HepG2 (cell line): ENCODE results near the gene HNRNPL. TPM values are rescaled to one million over a fixed set of nuclear protein-coding genes. Genes with fewer than 3 reads are reported as not detected.
A peak's percentile ranks its signal among the peaks of the same experiment; 100 is the strongest.

Experiments
- KLF12 ChIP-seq: sonication (generic); formaldehyde crosslinking; IDR thresholded peaks from 2 replicates; pipeline ENCODE4 v1.4.0; 2020; ENCODE audit warnings: missing genetic modification reagents, borderline replicate concordance
- SETDB1 ChIP-seq: sonication (generic); formaldehyde crosslinking; IDR thresholded peaks from 2 replicates; pipeline ENCODE4 v1.5.1; 2020; ENCODE audit warnings: missing genetic modification reagents, mild to moderate bottlenecking, borderline replicate concordance
- TCF7 ChIP-seq: sonication (generic); IDR thresholded peaks from 2 replicates; pipeline ENCODE4 v1.6.1; 2016; ENCODE audit warnings: antibody characterized with exemption, low read depth
- THAP9 ChIP-seq: sonication (generic); formaldehyde crosslinking; IDR thresholded peaks from 2 replicates; pipeline ENCODE4; 2020; ENCODE audit warnings: missing genetic modification reagents, mild to moderate bottlenecking, borderline replicate concordance
- ZBTB42 ChIP-seq: sonication (generic); formaldehyde crosslinking; IDR thresholded peaks from 2 replicates; pipeline ENCODE4 v1.5.0; 2020; ENCODE audit warnings: mild to moderate bottlenecking, missing genetic modification reagents
- ZGPAT ChIP-seq: IDR thresholded peaks from 2 replicates; pipeline ENCODE4 v1.6.1; 2016; ENCODE audit warnings: mild to moderate bottlenecking
- ZNF124 ChIP-seq: sonication (generic); formaldehyde crosslinking; IDR thresholded peaks from 2 replicates; pipeline ENCODE4 v1.4.0; 2020; ENCODE audit warnings: missing genetic modification reagents
- ZNF235 ChIP-seq: sonication (generic); formaldehyde crosslinking; IDR thresholded peaks from 2 replicates; pipeline ENCODE4 v1.8.1; 2023; ENCODE audit warnings: mild to moderate bottlenecking, missing genetic modification reagents, borderline replicate concordance
- ZNF362 ChIP-seq: sonication (generic); formaldehyde crosslinking; IDR thresholded peaks from 2 replicates; pipeline ENCODE4 v1.4.0; 2020; ENCODE audit warnings: missing genetic modification reagents, mild to moderate bottlenecking, borderline replicate concordance
- ZNF383 ChIP-seq: sonication (generic); formaldehyde crosslinking; IDR thresholded peaks from 2 replicates; pipeline ENCODE4 v1.4.0; 2020; ENCODE audit warnings: missing genetic modification reagents, mild to moderate bottlenecking, borderline replicate concordance
- ZNF496 ChIP-seq: sonication (generic); formaldehyde crosslinking; IDR thresholded peaks from 2 replicates; pipeline ENCODE4 v1.8.1; 2023; ENCODE audit warnings: mild to moderate bottlenecking, moderate library complexity, missing genetic modification reagents; ENCODE audit not compliant: insufficient replicate concordance
- ZNF616 ChIP-seq: sonication (generic); formaldehyde crosslinking; IDR thresholded peaks from 2 replicates; pipeline ENCODE4 v1.5.0; 2020; ENCODE audit warnings: low read depth, mild to moderate bottlenecking, missing genetic modification reagents
- ZNF839 ChIP-seq: sonication (generic); formaldehyde crosslinking; IDR thresholded peaks from 2 replicates; pipeline ENCODE4 v1.4.0; 2020; ENCODE audit warnings: missing genetic modification reagents, mild to moderate bottlenecking, borderline replicate concordance
- ZSCAN21 ChIP-seq: sonication (generic); formaldehyde crosslinking; IDR thresholded peaks from 2 replicates; pipeline ENCODE4 v1.8.0; 2022; ENCODE audit warnings: mild to moderate bottlenecking, missing genetic modification reagents, moderate library complexity, borderline replicate concordance
- polyA plus RNA-seq, 8 experiments: library from polyadenylated mRNA; depleted of rRNA in 3 of 8; stranded (reverse) in 7 of 8; unstranded in 1 of 8; fragments of >200 nt; fragmentation: Illumina TruSeq in 4 of 8; extraction: Trizol in 4 of 8; gene quantifications; 2 replicates each; pipeline versions ENCODE4 v1.2.1 to v1.2.3, GENCODE V29; 2011 to 2016; ENCODE audit warnings: low read depth in 4 of 8, missing spikeins in 1 of 8, mixed read lengths in 1 of 8; ENCODE audit not compliant: insufficient read depth in 1 of 8
- total RNA-seq, 5 experiments: library from RNA; depleted of rRNA; stranded (reverse); fragments of >200 nt; fragmentation: Illumina TruSeq; extraction: Trizol; gene quantifications; 2 replicates each; pipeline ENCODE4 v1.2.3, GENCODE V29; 2016; ENCODE audit warnings: low read depth in 1 of 5
- TF ChIP-seq, protein P1 (sequence below): sonication (generic); formaldehyde crosslinking; IDR thresholded peaks from 2 replicates; pipeline ENCODE4 v1.4.0; 2020; ENCODE audit warnings: missing genetic modification reagents
- TF ChIP-seq, protein P2 (sequence below): sonication (generic); formaldehyde crosslinking; IDR thresholded peaks from 2 replicates; pipeline ENCODE4 v1.4.0; 2020; ENCODE audit warnings: missing genetic modification reagents
- TF ChIP-seq, protein P3 (sequence below): sonication (generic); formaldehyde crosslinking; IDR thresholded peaks from 2 replicates; pipeline ENCODE4 v1.8.0; 2022; ENCODE audit warnings: missing genetic modification reagents, low read depth, mild to moderate bottlenecking, borderline replicate concordance

Gene HNRNPL
- total and polyA plus RNA-seq, 2 of the 13 experiments (the other 11 are each of a cell fraction or from before 2014, with no cell fraction given): 156 to 278 TPM

GRCh38 chr19:38849147-38849859 lies 483 bp downstream of the HNRNPL start (continued):
- TF ChIP-seq ZNF124 (CRISPR knock-in tag) (peak; percentile 57; the same call in 1 of the 2 replicates), ZNF235 (CRISPR knock-in tag) (no peak), ZNF362 (CRISPR knock-in tag) (peak; percentile 90), ZNF383 (no peak), KLF12 (no peak), TCF7 (0 out of 2 replicates have a peak, but pooled peaks have one; percentile 9), ZGPAT (no peak), ZNF839 (no peak), SETDB1 (CRISPR knock-in tag) (no peak), THAP9 (CRISPR knock-in tag) (no peak), ZBTB42 (CRISPR knock-in tag) (no peak), ZNF616 (CRISPR knock-in tag) (no peak), ZSCAN21 (no peak), ZNF496 (no peak)
- TF ChIP-seq, protein P1, sequence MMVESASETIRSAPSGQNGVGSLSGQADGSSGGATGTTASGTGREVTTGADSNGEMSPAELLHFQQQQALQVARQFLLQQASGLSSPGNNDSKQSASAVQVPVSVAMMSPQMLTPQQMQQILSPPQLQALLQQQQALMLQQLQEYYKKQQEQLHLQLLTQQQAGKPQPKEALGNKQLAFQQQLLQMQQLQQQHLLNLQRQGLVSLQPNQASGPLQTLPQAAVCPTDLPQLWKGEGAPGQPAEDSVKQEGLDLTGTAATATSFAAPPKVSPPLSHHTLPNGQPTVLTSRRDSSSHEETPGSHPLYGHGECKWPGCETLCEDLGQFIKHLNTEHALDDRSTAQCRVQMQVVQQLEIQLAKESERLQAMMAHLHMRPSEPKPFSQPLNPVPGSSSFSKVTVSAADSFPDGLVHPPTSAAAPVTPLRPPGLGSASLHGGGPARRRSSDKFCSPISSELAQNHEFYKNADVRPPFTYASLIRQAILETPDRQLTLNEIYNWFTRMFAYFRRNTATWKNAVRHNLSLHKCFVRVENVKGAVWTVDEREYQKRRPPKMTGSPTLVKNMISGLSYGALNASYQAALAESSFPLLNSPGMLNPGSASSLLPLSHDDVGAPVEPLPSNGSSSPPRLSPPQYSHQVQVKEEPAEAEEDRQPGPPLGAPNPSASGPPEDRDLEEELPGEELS (CRISPR knock-in tag): no peak
- TF ChIP-seq, protein P2, sequence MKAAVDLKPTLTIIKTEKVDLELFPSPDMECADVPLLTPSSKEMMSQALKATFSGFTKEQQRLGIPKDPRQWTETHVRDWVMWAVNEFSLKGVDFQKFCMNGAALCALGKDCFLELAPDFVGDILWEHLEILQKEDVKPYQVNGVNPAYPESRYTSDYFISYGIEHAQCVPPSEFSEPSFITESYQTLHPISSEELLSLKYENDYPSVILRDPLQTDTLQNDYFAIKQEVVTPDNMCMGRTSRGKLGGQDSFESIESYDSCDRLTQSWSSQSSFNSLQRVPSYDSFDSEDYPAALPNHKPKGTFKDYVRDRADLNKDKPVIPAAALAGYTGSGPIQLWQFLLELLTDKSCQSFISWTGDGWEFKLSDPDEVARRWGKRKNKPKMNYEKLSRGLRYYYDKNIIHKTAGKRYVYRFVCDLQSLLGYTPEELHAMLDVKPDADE (CRISPR knock-in tag): no peak
- TF ChIP-seq, protein P3, sequence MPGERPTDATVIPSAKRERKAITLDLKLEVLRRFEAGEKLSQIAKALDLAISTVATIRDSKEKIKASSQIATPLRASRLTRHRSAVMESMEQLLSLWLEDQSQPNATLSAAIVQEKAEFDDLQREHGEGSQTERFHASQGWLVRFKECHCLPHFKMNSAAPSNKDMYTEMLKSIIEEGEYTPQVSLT (CRISPR knock-in tag): no peak
